HG03558 (cell line): ENCODE results near the gene ACSBG1.
"Not testable (repeated sequence)": the region's sequence is repeated elsewhere in the genome, so short reads cannot be mapped to it uniquely, and the experiment has no call there.

Experiments used
- ATAC-seq: cut with Tn5 transposase; IDR thresholded peaks from one replicate; pipeline ENCODE4 v1.9.1; 2021; ENCODE audit warnings: moderate number of reproducible peaks; ENCODE audit not compliant: unreplicated experiment; ENCODE audit errors: extremely low read depth

ACSBG1 gene

DNA sequence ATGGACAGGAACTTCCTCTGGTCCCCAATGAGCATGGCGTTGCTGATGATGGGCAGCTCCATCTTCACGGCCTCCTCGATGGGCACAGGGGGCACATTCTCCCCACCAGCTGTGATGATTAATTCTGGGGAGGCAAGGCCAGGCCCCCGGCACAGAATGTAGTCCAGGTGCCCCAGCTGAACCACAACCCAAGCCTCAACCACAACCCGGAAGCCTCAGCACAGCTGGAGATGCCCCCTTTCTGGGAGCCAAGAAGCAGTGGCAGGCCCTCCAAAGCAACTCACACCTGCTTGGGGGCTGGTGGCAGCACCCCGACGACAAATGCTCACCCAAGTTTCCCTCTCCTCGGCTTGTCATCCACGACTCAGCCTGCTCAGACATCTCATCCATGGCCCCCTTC, 60.0 kb downstream of the ACSBG1 start:
- ATAC-seq = no peak

DNA sequence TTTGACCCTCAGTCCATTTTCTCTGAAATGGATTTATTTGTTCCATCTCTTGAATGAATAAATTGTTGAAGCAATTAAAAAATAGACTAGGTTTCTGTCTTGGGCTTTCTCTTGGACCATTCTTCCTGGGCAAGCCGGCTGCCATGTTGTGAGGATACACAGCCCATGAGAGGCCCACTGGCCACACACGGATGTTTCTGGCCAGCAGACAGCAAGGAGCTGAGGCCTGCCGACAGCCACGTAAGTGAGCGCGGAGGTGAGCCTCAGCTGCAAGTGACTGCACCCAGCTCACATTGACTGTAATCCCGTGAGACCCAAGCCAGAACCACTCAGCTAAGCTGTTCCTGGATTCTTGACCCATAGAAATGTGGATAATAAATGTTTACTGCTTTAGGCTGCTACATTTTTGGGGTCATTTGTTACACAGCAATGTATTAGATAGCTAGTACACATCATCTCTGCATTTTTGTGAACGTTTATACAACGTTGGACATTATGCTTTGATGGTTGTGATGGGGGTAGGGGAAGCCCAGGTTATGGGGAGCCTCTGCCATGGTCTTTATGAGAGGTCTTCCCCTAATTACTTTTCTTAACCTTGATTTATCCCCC, 62.4 kb downstream of the ACSBG1 start:
- no peak for ATAC-seq

DNA sequence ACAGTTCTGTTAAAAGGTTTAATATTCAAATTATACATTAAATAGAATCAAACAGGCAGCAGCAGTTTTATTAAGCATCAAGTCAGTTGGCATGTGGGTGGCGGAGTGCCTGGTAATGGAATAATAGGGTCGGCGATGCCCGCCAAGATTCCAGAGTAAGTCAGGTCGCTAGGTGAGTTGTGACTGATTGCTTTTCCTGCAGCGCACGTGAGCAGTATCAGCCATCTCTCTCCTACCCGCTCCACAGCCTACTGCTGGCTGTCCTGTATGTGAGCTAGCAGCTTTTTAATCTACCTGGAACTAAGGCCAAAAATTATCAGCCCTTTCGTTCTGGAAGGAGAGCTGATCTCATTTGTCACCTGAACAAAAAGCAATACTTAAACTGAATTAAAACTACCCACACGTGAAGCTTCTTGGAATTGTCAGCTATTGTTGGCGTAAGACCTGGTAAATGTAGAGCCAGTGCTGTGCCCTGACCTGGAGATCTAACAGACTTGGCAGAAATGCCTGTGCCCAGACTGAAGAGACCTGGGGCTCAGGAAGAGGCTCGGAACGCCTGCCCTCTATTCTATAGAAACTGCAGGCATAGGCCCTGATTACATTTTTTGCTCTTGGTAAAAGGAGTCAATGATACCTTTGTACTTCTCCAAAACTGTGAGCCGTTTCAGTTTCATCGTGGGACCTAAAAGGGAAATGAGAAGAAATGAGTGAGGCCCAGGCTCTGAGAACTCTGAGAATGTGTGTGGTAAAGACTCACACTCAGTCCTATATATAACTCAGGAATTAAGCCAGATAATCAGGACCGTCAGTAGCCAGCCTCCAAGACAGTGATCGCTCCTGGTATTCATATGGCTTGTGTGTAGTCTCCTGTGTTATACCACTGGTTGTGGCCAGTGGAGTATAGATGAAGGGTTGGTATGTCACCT, 63.3 kb downstream of the ACSBG1 start:
- no peak for ATAC-seq

GRCh38 chr15:78168608-78169007, 65.8 kb downstream of the ACSBG1 start:
- ATAC-seq = no peak

GRCh38 chr15:78167227-78167888, 67.0 kb downstream of the ACSBG1 start:
- peak; percentile 45 for ATAC-seq

- ATAC-seq = no peak
Observed at GRCh38 chr15:78164010-78164409, 70.4 kb downstream of the ACSBG1 start.

- no peak for ATAC-seq
Observed at GRCh38 chr15:78162038-78162437, 72.3 kb downstream of the ACSBG1 start.

GRCh38 chr15:78159395-78159794, 75.0 kb downstream of the ACSBG1 start:
- no peak for ATAC-seq

- ATAC-seq = no peak
Observed at GRCh38 chr15:78157203-78157602, 77.2 kb downstream of the ACSBG1 start.

DNA sequence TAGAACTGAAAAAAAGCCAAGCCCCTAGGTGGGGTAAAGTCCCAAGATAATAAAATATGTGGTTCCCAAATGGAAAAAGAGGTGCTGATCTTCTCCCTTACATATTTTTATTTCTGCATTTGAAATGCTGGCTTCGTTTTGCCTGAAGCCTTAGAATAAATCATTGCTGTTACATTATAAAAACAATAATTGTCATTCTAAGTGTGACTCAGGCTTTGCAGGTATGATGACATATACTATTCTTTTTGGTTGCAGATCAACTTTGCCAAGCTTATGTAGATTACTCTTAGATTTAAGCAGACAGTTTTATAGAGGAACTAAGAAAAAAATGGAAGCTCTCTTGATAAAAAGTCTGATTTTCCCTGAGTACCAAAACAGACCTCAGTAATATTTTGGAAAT, 77.7 kb downstream of the ACSBG1 start:
- no peak for ATAC-seq

DNA sequence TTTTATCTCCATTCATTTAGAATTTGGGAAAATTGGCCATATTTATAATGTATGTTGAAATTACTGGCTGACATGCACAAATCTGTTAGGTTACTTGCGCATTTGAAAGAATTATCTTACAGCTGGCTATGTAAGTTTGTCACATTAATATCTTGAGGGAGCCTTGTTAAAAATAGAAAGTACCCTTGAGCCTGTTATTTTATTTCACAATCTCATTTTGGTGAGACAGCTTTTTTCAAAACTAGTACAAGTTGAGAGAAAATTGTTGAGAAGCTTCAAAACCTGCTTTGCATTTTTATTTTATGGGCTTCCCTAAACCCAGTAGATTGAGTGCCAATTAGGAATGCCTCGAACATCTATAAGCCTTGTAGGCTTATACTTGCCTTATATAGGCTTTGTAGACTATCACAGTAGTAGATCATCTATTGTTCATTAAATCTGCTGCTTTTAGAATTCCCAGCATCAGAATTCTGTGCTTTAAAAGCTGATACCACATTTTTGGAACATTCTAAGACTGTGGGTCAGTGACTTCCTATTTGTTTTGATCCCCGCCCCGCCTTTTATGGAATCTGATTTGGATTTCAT, 78.9 kb downstream of the ACSBG1 start:
- ATAC-seq = no peak

- ATAC-seq = no peak
Observed at GRCh38 chr15:78154955-78155354, 79.4 kb downstream of the ACSBG1 start.

DNA sequence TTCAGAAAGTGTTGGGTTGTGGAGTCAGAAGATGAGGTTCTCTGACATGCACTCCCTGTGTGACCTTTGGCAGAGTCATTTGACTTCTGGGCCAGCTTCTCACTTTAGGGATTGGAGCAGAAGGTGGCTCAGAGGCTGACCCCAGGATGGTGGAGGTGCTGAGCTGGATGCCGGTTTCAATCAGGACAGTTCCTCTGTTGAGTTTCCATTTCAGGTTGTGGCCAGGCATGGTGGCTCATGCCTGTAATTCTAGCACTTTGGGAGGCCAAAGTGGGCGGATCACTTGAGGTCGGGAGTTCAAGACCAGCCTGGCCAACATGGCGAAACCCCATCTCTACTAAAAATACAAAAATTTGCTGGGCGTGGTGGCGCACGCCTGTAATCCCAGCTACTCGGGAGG, 83.3 kb downstream of the ACSBG1 start:
- ATAC-seq = not testable (repeated sequence)

DNA sequence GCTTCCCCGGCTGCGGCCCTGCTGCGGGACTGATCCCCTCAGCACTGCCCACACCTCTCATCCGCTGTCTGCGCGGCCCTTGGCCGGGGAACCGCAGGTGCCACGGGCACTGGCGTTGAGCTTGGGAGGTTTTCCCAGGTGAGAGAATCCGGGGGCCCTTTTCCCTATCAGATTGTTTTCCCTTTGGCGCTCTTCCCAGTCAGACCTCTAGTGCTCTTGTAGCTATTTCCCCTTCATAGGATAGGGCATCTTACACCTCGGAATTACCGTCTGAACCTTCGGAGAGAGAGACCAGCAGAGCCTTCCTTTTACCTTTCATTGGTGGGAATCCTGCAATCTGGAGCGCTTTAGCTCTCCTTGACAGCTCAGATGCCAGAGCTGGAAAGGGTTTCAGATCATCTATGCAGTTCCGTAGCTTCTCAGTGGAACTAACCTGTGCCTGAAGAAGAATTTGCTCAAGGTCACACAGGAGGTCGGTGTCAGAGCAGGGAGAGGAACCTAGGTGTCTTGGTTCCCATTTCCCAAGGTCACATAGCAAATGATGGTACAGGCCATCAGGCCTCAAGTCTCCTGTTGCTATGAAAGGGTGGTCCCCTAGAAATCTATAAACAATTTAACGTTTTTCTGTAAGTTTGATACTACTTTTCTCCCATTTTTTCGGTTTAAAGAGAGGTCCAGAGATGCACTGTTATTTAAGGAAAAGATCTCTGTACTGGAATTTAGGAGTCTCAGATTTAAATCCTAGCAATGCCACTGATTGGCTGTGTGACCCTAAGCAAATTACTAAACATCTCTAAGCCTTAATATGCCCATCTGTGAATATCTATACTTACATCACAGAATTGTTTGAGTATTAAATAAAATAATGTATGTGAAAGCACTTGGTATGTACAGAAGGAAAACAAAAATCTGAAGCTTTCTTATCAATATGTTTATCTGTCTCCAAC, 84.3 kb downstream of the ACSBG1 start:
- ATAC-seq = no peak

- ATAC-seq = peak; percentile 38
Observed at GRCh38 chr15:78149068-78149804, 85.1 kb downstream of the ACSBG1 start, which contains the start of gene IDH3A. TSS of gene IDH3A (plus strand) at chr15:78149362. CDS start at chr15:78149404, 42 bp downstream.

GRCh38 chr15:78148392-78149067, 85.8 kb downstream of the ACSBG1 start:
- ATAC-seq = no peak

DNA sequence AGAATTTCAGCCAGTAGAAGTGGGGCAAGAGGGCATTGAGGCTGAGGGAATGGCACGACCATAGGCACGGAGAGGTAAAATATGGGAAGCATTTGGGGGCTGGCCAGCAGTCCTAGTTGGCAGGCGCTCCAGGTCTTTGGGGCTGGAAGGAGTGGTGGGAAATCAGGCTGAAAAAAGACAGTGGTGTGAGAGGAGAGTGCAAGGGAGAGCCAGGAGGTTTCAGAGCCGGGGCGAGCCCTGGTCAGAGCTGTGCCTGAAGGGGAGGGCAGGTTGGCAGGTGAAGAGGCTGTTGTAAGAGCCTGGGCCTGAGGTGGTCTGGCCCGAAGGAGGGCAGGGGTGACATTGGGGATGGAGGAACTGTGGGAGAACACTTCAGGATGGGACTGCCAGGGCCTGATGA, 86.8 kb downstream of the ACSBG1 start:
- ATAC-seq = no peak

- no peak for ATAC-seq
Observed at GRCh38 chr15:78146425-78147154, 87.8 kb downstream of the ACSBG1 start.
